Breast epithelium (tissue), 3 donors: ENCODE results near the gene SMARCA1.

Source experiments
- POLR2A ChIP-seq: fragments of 450-650 bp; IDR thresholded peaks from one replicate; pipeline ENCODE4 v1.6.1; 2016; ENCODE audit warnings: antibody characterized with exemption, mild to moderate bottlenecking, moderate library complexity
- POLR2AphosphoS5 ChIP-seq, 3 donors: sonication (generic); formaldehyde crosslinking; IDR thresholded peaks; one replicate each; pipeline ENCODE4 v1.6.1; 2017; ENCODE audit warnings: antibody characterized with exemption in 3 of 3
- TF ChIP-seq, protein P1 (sequence below), 3 donors: fragments of 450-650 bp; IDR thresholded peaks; one replicate each; pipeline ENCODE4 v1.5.1; 2016 to 2017; ENCODE audit warnings: antibody characterized with exemption in 3 of 3, mild to moderate bottlenecking in 3 of 3, moderate library complexity in 3 of 3

DNA sequence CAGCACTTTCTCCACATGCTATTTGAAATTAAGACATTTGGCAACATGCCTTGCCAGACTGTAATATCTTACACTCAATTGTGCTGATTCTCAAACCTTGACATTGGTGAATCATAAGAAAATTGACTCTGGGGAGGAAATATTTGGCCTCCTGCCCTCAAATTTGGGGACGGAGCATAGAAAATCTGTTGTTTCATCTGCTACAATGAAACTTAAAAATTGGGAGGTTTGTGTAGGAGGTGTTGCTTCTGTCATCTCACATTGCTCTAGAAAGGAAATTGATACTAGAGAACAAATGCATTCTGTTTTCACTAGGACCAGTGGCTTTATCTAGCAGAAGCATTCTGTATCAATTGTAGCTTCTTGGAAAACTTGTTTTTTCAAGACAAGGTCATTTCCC lies 22.1 kb upstream of the SMARCA1 start:
- TF ChIP-seq POLR2A (no peak), POLR2AphosphoS5 (IDR thresholded peaks at IDR 0.05) (no peak)
- TF ChIP-seq, protein P1, sequence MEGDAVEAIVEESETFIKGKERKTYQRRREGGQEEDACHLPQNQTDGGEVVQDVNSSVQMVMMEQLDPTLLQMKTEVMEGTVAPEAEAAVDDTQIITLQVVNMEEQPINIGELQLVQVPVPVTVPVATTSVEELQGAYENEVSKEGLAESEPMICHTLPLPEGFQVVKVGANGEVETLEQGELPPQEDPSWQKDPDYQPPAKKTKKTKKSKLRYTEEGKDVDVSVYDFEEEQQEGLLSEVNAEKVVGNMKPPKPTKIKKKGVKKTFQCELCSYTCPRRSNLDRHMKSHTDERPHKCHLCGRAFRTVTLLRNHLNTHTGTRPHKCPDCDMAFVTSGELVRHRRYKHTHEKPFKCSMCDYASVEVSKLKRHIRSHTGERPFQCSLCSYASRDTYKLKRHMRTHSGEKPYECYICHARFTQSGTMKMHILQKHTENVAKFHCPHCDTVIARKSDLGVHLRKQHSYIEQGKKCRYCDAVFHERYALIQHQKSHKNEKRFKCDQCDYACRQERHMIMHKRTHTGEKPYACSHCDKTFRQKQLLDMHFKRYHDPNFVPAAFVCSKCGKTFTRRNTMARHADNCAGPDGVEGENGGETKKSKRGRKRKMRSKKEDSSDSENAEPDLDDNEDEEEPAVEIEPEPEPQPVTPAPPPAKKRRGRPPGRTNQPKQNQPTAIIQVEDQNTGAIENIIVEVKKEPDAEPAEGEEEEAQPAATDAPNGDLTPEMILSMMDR (IDR thresholded peaks at IDR 0.05) = no peak
